ENCODE results near the gene NUP43.

GRCh38 chr6:149716181-149716963 lies 30.0 kb downstream of the NUP43 start:
- no peak for TF ChIP-seq CTCF (IDR thresholded peaks at IDR 0.05; ENCODE audit: low read depth, low read length, poor library complexity, severe bottlenecking)
- no peak for TF ChIP-seq EZH2phosphoT487 (IDR thresholded peaks at IDR 0.05; ENCODE audit: borderline replicate concordance, low read length)

All from DOHH2 (cell line).